KMS-11 (cell line): ENCODE results near the gene NOP14.

Experiments
- H2AFZ ChIP-seq: fragments of 200-600 bp; sonication (generic); 2 replicates; pipeline ENCODE4 v1.6.1; 2016; ENCODE audit warnings: antibody characterized with exemption, mixed run types, low read depth
- H3K27ac ChIP-seq: fragments of 200-600 bp; sonication (generic); 2 replicates; pipeline ENCODE4 v1.6.1; 2016; ENCODE audit warnings: mild to moderate bottlenecking, mixed run types
- H3K27me3 ChIP-seq: fragments of 200-600 bp; sonication (generic); 2 replicates; pipeline ENCODE4 v1.6.1; 2017; ENCODE audit warnings: mild to moderate bottlenecking, low read depth, mixed run types, moderate library complexity; ENCODE audit not compliant: insufficient read depth
- H3K36me3 ChIP-seq: fragments of 200-600 bp; sonication (generic); 2 replicates; pipeline ENCODE4 v1.6.1; 2017; ENCODE audit warnings: mild to moderate bottlenecking, mixed run types; ENCODE audit not compliant: insufficient read depth
- H3K4me1 ChIP-seq: fragments of 200-600 bp; sonication (generic); 2 replicates; pipeline ENCODE4 v1.6.1; 2016; ENCODE audit warnings: mild to moderate bottlenecking, low read depth, mixed run types; ENCODE audit not compliant: poor library complexity, severe bottlenecking
- H3K4me2 ChIP-seq: fragments of 200-600 bp; sonication (generic); 2 replicates; pipeline ENCODE4 v1.7.0; 2016; ENCODE audit warnings: mild to moderate bottlenecking, mixed run types
- H3K4me3 ChIP-seq: fragments of 200-600 bp; sonication (generic); IDR thresholded peaks from 2 replicates; pipeline ENCODE4 v1.6.1; 2017; ENCODE audit warnings: low read depth, low read length, mixed read lengths; ENCODE audit not compliant: insufficient read depth
- H3K79me2 ChIP-seq: fragments of 200-600 bp; sonication (generic); 2 replicates; pipeline ENCODE4 v1.6.1; 2016; ENCODE audit warnings: low read depth, mixed run types; ENCODE audit not compliant: insufficient read depth
- H3K9ac ChIP-seq: fragments of 200-600 bp; sonication (generic); 2 replicates; pipeline ENCODE4 v1.6.1; 2016; ENCODE audit warnings: mild to moderate bottlenecking, mixed run types
- H4K20me1 ChIP-seq: fragments of 200-600 bp; sonication (generic); 2 replicates; pipeline ENCODE4 v1.6.1; 2016; ENCODE audit warnings: mild to moderate bottlenecking, mixed run types; ENCODE audit not compliant: insufficient read depth
- TF ChIP-seq, protein P1 (sequence below): fragments of 200-600 bp; sonication (generic); conservative IDR thresholded peaks from 2 replicates; pipeline ENCODE4 v1.6.1; 2017; ENCODE audit warnings: low read depth, mild to moderate bottlenecking, antibody characterized with exemption, low read length, moderate library complexity, mixed read lengths

NOP14 gene

DNA sequence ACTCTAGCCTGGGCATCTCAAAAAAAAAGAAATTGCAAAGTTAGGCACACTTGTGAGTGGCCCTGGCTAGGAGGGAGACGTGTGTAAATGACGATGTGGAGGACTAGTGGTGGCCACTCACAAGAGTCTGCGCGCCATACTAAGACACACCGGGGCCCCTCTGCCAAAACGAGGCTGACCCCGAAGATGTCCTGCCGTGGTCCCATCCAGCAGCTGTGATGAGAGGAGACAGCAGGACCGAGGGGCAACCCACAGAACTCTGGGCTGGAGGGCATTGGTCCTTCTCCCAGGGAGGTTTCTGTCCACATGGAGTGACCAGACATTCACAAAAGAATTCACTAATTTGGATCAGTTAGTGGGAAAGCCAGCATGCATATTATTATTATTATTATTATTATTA lies 47.4 kb downstream of the NOP14 start:
- Histone ChIP-seq H3K4me2 (no peak overlapping the region), H3K27ac (no peak overlapping the region), H3K79me2 (no peaks in the 10 kb centered on the region), H3K9ac (no peak overlapping the region), H3K27me3 (no peaks in the 10 kb centered on the region), H3K36me3 (no peaks in the 10 kb centered on the region), H3K4me1 (no peaks in the 10 kb centered on the region), H2AFZ (no peak overlapping the region), H3K4me3 (no peak overlapping the region), H4K20me1 (no peaks in the 10 kb centered on the region)
- TF ChIP-seq, protein P1, sequence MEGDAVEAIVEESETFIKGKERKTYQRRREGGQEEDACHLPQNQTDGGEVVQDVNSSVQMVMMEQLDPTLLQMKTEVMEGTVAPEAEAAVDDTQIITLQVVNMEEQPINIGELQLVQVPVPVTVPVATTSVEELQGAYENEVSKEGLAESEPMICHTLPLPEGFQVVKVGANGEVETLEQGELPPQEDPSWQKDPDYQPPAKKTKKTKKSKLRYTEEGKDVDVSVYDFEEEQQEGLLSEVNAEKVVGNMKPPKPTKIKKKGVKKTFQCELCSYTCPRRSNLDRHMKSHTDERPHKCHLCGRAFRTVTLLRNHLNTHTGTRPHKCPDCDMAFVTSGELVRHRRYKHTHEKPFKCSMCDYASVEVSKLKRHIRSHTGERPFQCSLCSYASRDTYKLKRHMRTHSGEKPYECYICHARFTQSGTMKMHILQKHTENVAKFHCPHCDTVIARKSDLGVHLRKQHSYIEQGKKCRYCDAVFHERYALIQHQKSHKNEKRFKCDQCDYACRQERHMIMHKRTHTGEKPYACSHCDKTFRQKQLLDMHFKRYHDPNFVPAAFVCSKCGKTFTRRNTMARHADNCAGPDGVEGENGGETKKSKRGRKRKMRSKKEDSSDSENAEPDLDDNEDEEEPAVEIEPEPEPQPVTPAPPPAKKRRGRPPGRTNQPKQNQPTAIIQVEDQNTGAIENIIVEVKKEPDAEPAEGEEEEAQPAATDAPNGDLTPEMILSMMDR, result no peak

DNA sequence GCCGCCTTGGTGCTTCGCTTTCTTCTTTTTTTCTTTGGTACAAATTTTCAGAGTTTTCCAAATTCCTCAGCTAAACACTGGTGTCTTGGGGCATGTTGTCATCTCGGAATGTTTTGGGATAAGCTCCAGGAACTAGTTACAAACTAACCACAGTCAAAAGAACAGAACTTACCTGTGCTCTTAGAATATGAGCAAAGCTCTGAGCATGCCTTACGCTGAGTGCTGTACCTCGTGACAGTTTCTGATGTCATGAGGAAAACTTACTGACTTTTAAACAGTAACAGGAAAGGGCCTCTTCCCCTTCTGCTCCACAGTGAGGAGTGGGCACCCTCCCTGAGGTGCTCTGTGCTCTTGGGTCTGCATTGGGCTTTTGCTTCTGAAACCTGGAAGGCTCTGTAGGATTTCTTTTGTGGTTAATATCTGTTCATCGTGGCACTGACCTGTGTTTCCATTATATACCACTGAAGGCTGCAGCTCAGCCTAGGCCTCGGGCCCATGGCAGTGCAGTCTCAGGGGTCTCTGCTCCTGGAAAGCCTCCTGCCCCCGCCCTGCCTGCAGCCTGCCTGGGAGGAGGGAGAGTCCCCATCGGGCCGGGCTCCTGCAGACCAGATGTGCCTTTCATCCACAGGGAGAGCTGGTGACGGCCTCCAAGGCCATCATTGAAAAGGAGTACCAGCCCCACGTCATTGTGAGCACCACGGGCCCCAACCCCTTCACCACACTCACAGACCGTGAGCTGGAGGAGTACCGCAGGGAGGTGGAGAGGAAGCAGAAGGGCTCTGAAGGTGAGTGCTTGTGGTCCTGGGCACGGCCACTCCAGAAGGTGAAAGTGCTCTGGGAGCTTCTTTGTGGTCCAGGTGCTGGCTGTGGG lies 48.7 kb downstream of the NOP14 start:
- Histone ChIP-seq H3K27me3 (no peaks in the 10 kb centered on the region), H3K4me3 (no peak overlapping the region), H3K79me2 (no peaks in the 10 kb centered on the region), H3K36me3 (no peaks in the 10 kb centered on the region), H2AFZ (no peak overlapping the region), H3K9ac (no peak overlapping the region), H4K20me1 (no peaks in the 10 kb centered on the region), H3K4me2 (no peak overlapping the region), H3K27ac (no peak overlapping the region), H3K4me1 (no peaks in the 10 kb centered on the region)
- TF ChIP-seq, protein P1, result no peak

DNA sequence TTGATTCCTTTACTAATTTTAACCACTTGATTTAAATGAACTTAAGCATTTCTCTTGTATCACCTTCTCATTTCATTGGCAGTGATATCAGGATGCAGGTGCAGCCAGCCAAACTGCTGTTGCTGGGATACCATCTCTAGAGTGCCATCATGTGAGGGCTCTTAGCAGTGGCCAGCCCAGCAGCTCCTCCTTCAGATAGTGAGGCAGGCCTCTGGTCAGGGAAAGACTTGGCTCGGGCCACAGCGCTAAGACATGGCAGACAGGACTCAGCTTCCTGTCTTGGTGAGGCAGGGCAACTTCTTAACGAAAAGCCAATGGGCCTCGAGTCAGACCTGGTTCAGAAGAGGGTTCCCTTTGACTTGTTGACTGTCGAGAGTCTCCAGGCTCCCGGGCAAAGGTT lies 50.0 kb downstream of the NOP14 start:
- H3K4me1 ChIP-seq, result no peaks in the 10 kb centered on the region
- H3K4me2 ChIP-seq, result no peak overlapping the region

DNA sequence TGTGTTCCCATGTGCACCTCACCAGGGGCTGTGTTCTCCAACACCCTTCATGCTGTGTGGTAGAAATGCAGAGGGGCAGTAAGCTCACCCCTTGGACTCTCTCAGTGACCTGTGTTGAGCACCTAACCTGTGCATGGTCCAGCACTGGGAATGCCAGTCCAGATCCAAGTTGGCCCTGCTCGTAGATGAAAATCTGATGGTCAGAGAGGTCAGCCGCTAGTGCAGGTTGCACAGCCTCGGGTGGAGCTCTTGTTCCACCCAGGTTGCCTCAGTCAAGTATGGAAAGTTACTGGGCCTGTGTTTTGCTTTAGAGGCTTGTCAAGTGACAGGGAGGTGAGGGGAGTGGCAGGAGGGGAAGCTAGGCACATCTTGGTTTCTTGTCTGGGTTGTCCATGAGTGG lies 51.3 kb downstream of the NOP14 start:
- TF ChIP-seq, protein P1, result no peak
- Histone ChIP-seq H3K36me3 (no peaks in the 10 kb centered on the region), H3K4me3 (no peak overlapping the region)

More for the DNA sequence above, 50.0 kb downstream of the NOP14 start:
- H3K9ac ChIP-seq, result no peak overlapping the region
- H3K79me2 ChIP-seq, result no peaks in the 10 kb centered on the region
- H3K27me3 ChIP-seq, result no peaks in the 10 kb centered on the region
- no peak overlapping the region for H3K4me3 ChIP-seq
- TF ChIP-seq, protein P1, result no peak
- no peak overlapping the region for H2AFZ ChIP-seq
- no peaks in the 10 kb centered on the region for H3K36me3 ChIP-seq
- H3K27ac ChIP-seq, result no peak overlapping the region
- no peaks in the 10 kb centered on the region for H4K20me1 ChIP-seq

More for the DNA sequence above, 51.3 kb downstream of the NOP14 start:
- no peak overlapping the region for H3K4me2 ChIP-seq
- no peaks in the 10 kb centered on the region for H4K20me1 ChIP-seq
- no peaks in the 10 kb centered on the region for H3K79me2 ChIP-seq
- H3K27me3 ChIP-seq, result no peaks in the 10 kb centered on the region
- H3K27ac ChIP-seq, result no peak overlapping the region
- H3K4me1 ChIP-seq, result no peaks in the 10 kb centered on the region
- no peak overlapping the region for H2AFZ ChIP-seq
- no peak overlapping the region for H3K9ac ChIP-seq
